ENCODE data around the gene MAPK14.
A peak's percentile ranks its signal among the peaks of the same experiment; 100 is the strongest.

DNA sequence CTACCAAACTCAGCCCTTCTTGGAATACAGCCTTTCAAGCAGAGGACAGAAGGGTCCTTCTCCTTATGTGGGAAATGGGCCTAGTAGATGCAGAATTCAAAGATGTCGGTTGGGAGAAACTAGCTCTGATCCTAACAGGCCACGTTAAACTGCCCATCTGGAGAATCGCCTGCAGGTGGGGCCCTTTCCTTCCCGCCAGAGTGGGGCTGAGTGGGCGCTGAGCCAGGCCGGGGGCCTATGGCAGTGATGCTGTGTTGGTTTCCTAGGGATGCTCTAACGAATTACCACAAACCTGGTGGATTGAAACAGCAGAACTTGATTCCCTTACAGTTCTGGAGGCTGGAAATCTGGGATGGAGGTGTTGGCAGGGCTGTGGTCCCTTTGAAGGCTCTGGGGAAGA lies 111.8 kb downstream of the MAPK14 start:
- TF ChIP-seq, protein P1, sequence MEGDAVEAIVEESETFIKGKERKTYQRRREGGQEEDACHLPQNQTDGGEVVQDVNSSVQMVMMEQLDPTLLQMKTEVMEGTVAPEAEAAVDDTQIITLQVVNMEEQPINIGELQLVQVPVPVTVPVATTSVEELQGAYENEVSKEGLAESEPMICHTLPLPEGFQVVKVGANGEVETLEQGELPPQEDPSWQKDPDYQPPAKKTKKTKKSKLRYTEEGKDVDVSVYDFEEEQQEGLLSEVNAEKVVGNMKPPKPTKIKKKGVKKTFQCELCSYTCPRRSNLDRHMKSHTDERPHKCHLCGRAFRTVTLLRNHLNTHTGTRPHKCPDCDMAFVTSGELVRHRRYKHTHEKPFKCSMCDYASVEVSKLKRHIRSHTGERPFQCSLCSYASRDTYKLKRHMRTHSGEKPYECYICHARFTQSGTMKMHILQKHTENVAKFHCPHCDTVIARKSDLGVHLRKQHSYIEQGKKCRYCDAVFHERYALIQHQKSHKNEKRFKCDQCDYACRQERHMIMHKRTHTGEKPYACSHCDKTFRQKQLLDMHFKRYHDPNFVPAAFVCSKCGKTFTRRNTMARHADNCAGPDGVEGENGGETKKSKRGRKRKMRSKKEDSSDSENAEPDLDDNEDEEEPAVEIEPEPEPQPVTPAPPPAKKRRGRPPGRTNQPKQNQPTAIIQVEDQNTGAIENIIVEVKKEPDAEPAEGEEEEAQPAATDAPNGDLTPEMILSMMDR (IDR thresholded peaks at IDR 0.05 in 2 of 3, conservative IDR thresholded peaks at IDR 0.05 in 1 of 3; ENCODE audit: control insufficient read depth in 2 of 3, extremely low read depth in 1 of 3, insufficient read depth in 1 of 3, low read depth in 3 of 3, low read length in 3 of 3): peak; percentile 16 to 21 (median 18); a peak in 3 of 6 replicates
- TF ChIP-seq NFIC (IDR thresholded peaks at IDR 0.05; ENCODE audit: low read depth, low read length): no peak
- TF ChIP-seq POLR2A (IDR thresholded peaks at IDR 0.05; ENCODE audit: low read depth, low read length): no peak
- no peak for TF ChIP-seq HCFC1 (IDR thresholded peaks at IDR 0.05; ENCODE audit: low read length)
- TF ChIP-seq, protein P2, sequence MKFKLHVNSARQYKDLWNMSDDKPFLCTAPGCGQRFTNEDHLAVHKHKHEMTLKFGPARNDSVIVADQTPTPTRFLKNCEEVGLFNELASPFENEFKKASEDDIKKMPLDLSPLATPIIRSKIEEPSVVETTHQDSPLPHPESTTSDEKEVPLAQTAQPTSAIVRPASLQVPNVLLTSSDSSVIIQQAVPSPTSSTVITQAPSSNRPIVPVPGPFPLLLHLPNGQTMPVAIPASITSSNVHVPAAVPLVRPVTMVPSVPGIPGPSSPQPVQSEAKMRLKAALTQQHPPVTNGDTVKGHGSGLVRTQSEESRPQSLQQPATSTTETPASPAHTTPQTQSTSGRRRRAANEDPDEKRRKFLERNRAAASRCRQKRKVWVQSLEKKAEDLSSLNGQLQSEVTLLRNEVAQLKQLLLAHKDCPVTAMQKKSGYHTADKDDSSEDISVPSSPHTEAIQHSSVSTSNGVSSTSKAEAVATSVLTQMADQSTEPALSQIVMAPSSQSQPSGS (IDR thresholded peaks at IDR 0.05; ENCODE audit: low read length): no peak
- TF ChIP-seq, protein P3, sequence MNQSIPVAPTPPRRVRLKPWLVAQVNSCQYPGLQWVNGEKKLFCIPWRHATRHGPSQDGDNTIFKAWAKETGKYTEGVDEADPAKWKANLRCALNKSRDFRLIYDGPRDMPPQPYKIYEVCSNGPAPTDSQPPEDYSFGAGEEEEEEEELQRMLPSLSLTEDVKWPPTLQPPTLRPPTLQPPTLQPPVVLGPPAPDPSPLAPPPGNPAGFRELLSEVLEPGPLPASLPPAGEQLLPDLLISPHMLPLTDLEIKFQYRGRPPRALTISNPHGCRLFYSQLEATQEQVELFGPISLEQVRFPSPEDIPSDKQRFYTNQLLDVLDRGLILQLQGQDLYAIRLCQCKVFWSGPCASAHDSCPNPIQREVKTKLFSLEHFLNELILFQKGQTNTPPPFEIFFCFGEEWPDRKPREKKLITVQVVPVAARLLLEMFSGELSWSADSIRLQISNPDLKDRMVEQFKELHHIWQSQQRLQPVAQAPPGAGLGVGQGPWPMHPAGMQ (IDR thresholded peaks at IDR 0.05; ENCODE audit: borderline replicate concordance): no peak
- no peak for TF ChIP-seq MEF2A (IDR thresholded peaks at IDR 0.05; ENCODE audit: insufficient read depth, low read depth, low read length)
- no peak for TF ChIP-seq MYC (IDR thresholded peaks at IDR 0.05; ENCODE audit: insufficient read depth, insufficient read length, insufficient replicate concordance, low read length, severe bottlenecking)
- no peak for TF ChIP-seq BHLHE40 (IDR thresholded peaks at IDR 0.05; ENCODE audit: borderline replicate concordance in 1 of 2, low read depth in 2 of 2, low read length in 1 of 2)
- TF ChIP-seq SMC3 (IDR thresholded peaks at IDR 0.05; ENCODE audit: borderline replicate concordance, low read length): peak; percentile 15; the same call in 1 of the 2 replicates
- no peak for TF ChIP-seq GABPA (IDR thresholded peaks at IDR 0.05; ENCODE audit: low read depth)
- no peak for TF ChIP-seq POLR2AphosphoS5 (IDR thresholded peaks at IDR 0.05; ENCODE audit: low read length)
